GM23338 (cell line): ENCODE measurements around the gene SH2D4B. TPM values are rescaled to one million over a fixed set of nuclear protein-coding genes. Genes with fewer than 3 reads are reported as not detected.

Experiments
- ATAC-seq: fragments of 200-7000 bp; cut with Tn5 transposase; 3 replicates; pipeline ENCODE4 v1.9.1; 2020
- DNase-seq: peaks from one replicate; pipeline ENCODE4 v3.0.0-alpha.2; 2015; ENCODE audit warnings: low spot score
- H2AFZ ChIP-seq: fragments of 200-600 bp; sonication (generic); 2 replicates; pipeline ENCODE4 v1.8.0; 2016; ENCODE audit warnings: antibody characterized with exemption, mild to moderate bottlenecking, moderate library complexity
- H3F3A ChIP-seq: fragments of 200-600 bp; sonication (generic); replicated peaks from 2 replicates; pipeline ENCODE4 v1.8.0; 2017; ENCODE audit warnings: antibody characterized with exemption, mixed run types, low read depth
- H3K27ac ChIP-seq: fragments of 200-600 bp; sonication (generic); 2 replicates; pipeline ENCODE4 v1.6.1; 2016; ENCODE audit warnings: low read depth
- H3K27me3 ChIP-seq: fragments of 200-600 bp; sonication (generic); 2 replicates; pipeline ENCODE4 v1.8.0; 2016; ENCODE audit warnings: mild to moderate bottlenecking, mixed run types, moderate library complexity; ENCODE audit not compliant: insufficient read depth
- H3K36me3 ChIP-seq: fragments of 200-600 bp; sonication (generic); 2 replicates; pipeline ENCODE4 v1.8.0; 2016; ENCODE audit warnings: mild to moderate bottlenecking; ENCODE audit not compliant: insufficient read depth
- H3K4me1 ChIP-seq: fragments of 200-600 bp; sonication (generic); 2 replicates; pipeline ENCODE4 v1.8.0; 2016; ENCODE audit warnings: mild to moderate bottlenecking, moderate library complexity; ENCODE audit not compliant: insufficient read depth
- H3K4me2 ChIP-seq: fragments of 200-600 bp; sonication (generic); 2 replicates; pipeline ENCODE4 v1.7.1; 2017; ENCODE audit warnings: mixed run types
- H3K4me3 ChIP-seq: fragments of 200-600 bp; sonication (generic); 2 replicates; pipeline ENCODE4 v1.6.1; 2016; ENCODE audit warnings: mixed run types
- H3K79me2 ChIP-seq: fragments of 200-600 bp; sonication (generic); replicated peaks from 2 replicates; pipeline ENCODE4 v1.8.0; 2017; ENCODE audit warnings: mild to moderate bottlenecking; ENCODE audit not compliant: insufficient read depth
- H3K9me2 ChIP-seq: fragments of 200-600 bp; sonication (generic); 2 replicates; pipeline ENCODE4 v1.8.0; 2017; ENCODE audit not compliant: insufficient read depth
- H4K20me1 ChIP-seq: fragments of 200-600 bp; sonication (generic); replicated peaks from 2 replicates; pipeline ENCODE4 v1.8.0; 2017; ENCODE audit warnings: mild to moderate bottlenecking; ENCODE audit not compliant: insufficient read depth
- H3K27ac Mint-ChIP-seq: 2 replicates; pipeline ENCODE4 v1.8.0; 2020; ENCODE audit warnings: inconsistent platforms, mild to moderate bottlenecking, moderate library complexity, mixed read lengths
- H3K27me3 Mint-ChIP-seq: 3 replicates; pipeline ENCODE4 v1.8.0; 2022; ENCODE audit warnings: low read depth, mild to moderate bottlenecking, moderate library complexity, mixed read lengths, inconsistent platforms; ENCODE audit not compliant: insufficient read depth, poor library complexity
- H3K36me3 Mint-ChIP-seq: 3 replicates; pipeline ENCODE4 v1.8.0; 2021; ENCODE audit warnings: low read depth, mild to moderate bottlenecking, inconsistent platforms, moderate library complexity, mixed read lengths
- H3K4me1 Mint-ChIP-seq: 3 replicates; pipeline ENCODE4 v1.8.0; 2020; ENCODE audit warnings: mild to moderate bottlenecking, inconsistent platforms, mixed read lengths
- H3K4me3 Mint-ChIP-seq: 3 replicates; pipeline ENCODE4 v1.8.0; 2021; ENCODE audit warnings: moderate library complexity, mild to moderate bottlenecking, inconsistent platforms, mixed read lengths
- H3K9me3 Mint-ChIP-seq: 3 replicates; pipeline ENCODE4 v1.8.0; 2020; ENCODE audit warnings: moderate library complexity, mild to moderate bottlenecking, inconsistent platforms, mixed read lengths
- CREB1 ChIP-seq: fragments of 250-450 bp; sonication (Bioruptor Pico); IDR thresholded peaks from 2 replicates; pipeline ENCODE4 v1.5.0; 2020; ENCODE audit warnings: low read depth, mild to moderate bottlenecking, moderate library complexity
- EZH2 ChIP-seq: fragments of 200-600 bp; sonication (generic); IDR thresholded peaks from one replicate; pipeline ENCODE4 v1.8.0; 2017; ENCODE audit warnings: antibody characterized with exemption, mild to moderate bottlenecking, low read depth; ENCODE audit not compliant: unreplicated experiment
- EZH2phosphoT487 ChIP-seq: fragments of 200-600 bp; sonication (generic); IDR thresholded peaks from one replicate; pipeline ENCODE4 v1.8.1; 2018; ENCODE audit warnings: antibody characterized with exemption; ENCODE audit not compliant: unreplicated experiment
- JUNB ChIP-seq: IDR thresholded peaks from one replicate; pipeline ENCODE4 v1.6.1; 2016; ENCODE audit warnings: antibody characterized with exemption; ENCODE audit not compliant: unreplicated experiment
- POLR2AphosphoS5 ChIP-seq: IDR thresholded peaks from 2 replicates; pipeline ENCODE4 v1.6.1; 2016; ENCODE audit warnings: antibody characterized with exemption, low read depth
- ZNF114 ChIP-seq: fragments of 250-450 bp; sonication (Bioruptor Pico); IDR thresholded peaks from 2 replicates; pipeline ENCODE4 v1.5.0; 2020; ENCODE audit warnings: mild to moderate bottlenecking, moderate library complexity
- ZNF331 ChIP-seq: fragments of 250-450 bp; sonication (Bioruptor Pico); IDR thresholded peaks from 2 replicates; pipeline ENCODE4 v1.5.0; 2020; ENCODE audit warnings: low read depth, mild to moderate bottlenecking, moderate library complexity
- polyA plus RNA-seq: library from polyadenylated mRNA; unstranded; fragments of >200 nt; fragmentation: Nextera tagmentation; extraction: Ambion mirVana; gene quantifications from 2 replicates; pipeline ENCODE4 v1.2.1, GENCODE V29; 2016
- total RNA-seq: library from RNA; depleted of rRNA; stranded (reverse); fragments of >200 nt; shearing (Covaris generic); gene quantifications from 2 replicates; pipeline ENCODE4 v1.2.3, GENCODE V29; 2014
- TF ChIP-seq, protein P1 (sequence below): IDR thresholded peaks from one replicate; pipeline ENCODE4 v1.6.1; 2018; ENCODE audit warnings: antibody characterized with exemption; ENCODE audit not compliant: unreplicated experiment
- TF ChIP-seq, protein P2 (sequence below), 2 experiments: fragments of 200-600 bp in 1 of 2; sonication (generic) in 1 of 2; conservative IDR thresholded peaks; 2 replicates each; pipeline versions ENCODE4 v1.5.1 to v1.6.1; 2016 to 2017; ENCODE audit warnings: antibody characterized with exemption in 2 of 2, low read depth in 2 of 2, mild to moderate bottlenecking in 2 of 2, moderate library complexity in 1 of 2
- TF ChIP-seq, protein P3 (sequence below): fragments of 250-450 bp; sonication (Bioruptor Pico); IDR thresholded peaks from 2 replicates; pipeline ENCODE4 v1.5.0; 2020; ENCODE audit warnings: mild to moderate bottlenecking, moderate library complexity
- TF ChIP-seq, protein P4 (sequence below): IDR thresholded peaks from 2 replicates; pipeline ENCODE4 v1.6.1; 2016; ENCODE audit warnings: antibody characterized with exemption

The SH2D4B gene
- total and polyA plus RNA-seq, 2 experiments from 2014 or later: 0.08 TPM; not detected in 1

DNA sequence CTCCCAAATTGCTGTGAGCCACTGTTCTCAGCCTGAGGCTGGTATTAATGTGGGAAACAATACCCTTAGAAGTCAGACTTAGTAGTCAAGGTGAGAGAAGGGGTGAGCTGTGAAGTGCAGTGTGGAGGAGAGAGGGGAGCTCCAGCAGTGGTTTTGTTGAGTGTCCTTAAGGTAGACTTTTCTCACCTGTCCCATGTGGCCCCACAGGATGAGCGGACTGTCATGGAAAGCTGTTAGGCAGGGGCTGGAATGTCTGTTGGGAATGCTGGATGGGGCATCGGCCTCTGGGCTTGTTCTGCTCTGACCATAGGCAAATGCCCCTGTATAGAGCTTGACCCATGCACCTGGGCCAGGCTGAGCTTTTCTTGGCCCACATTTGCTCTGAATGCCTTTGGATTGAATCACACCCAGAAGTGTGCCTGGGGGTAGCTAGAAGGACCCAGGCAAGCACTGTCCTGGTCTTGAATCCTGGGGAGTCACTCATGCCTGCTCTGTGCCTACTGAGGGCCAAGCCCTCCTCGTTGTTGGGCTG, 36.3 kb upstream of the SH2D4B start:
- peaks cover 21% of the 10 kb centered on the region for H4K20me1 ChIP-seq
- no peak overlapping the region for H2AFZ ChIP-seq
- H3K79me2 ChIP-seq: peaks cover 71% of the 10 kb centered on the region
- no peak overlapping the region for H3K27ac ChIP-seq
- ATAC-seq (no peak), DNase-seq (no peak)
- Mint-ChIP-seq H3K9me3 (no peaks in the 10 kb centered on the region; the same call in 2 of the 3 replicates), H3K27ac (no peak overlapping the region), H3K36me3 (0 out of 3 replicates have a peak, but pooled peaks cover 5% of the 10 kb centered on the region), H3K4me1 (peaks cover 58% of the 10 kb centered on the region), H3K4me3 (no peak overlapping the region), H3K27me3 (peaks cover 10% of the 10 kb centered on the region)
- peaks cover 13% of the 10 kb centered on the region; the same call in 1 of the 2 replicates for H3K4me1 ChIP-seq
- H3K27me3 ChIP-seq: no peaks in the 10 kb centered on the region
- no peak overlapping the region for H3K4me2 ChIP-seq
- no peaks in the 10 kb centered on the region for H3F3A ChIP-seq
- H3K36me3 ChIP-seq: no peaks in the 10 kb centered on the region
- TF ChIP-seq ZNF331 (no peak), JUNB (no peak), EZH2phosphoT487 (no peak), CREB1 (no peak), ZNF114 (CRISPR knock-in tag) (no peak), POLR2AphosphoS5 (no peak), EZH2 (no peak)
- TF ChIP-seq, protein P1, sequence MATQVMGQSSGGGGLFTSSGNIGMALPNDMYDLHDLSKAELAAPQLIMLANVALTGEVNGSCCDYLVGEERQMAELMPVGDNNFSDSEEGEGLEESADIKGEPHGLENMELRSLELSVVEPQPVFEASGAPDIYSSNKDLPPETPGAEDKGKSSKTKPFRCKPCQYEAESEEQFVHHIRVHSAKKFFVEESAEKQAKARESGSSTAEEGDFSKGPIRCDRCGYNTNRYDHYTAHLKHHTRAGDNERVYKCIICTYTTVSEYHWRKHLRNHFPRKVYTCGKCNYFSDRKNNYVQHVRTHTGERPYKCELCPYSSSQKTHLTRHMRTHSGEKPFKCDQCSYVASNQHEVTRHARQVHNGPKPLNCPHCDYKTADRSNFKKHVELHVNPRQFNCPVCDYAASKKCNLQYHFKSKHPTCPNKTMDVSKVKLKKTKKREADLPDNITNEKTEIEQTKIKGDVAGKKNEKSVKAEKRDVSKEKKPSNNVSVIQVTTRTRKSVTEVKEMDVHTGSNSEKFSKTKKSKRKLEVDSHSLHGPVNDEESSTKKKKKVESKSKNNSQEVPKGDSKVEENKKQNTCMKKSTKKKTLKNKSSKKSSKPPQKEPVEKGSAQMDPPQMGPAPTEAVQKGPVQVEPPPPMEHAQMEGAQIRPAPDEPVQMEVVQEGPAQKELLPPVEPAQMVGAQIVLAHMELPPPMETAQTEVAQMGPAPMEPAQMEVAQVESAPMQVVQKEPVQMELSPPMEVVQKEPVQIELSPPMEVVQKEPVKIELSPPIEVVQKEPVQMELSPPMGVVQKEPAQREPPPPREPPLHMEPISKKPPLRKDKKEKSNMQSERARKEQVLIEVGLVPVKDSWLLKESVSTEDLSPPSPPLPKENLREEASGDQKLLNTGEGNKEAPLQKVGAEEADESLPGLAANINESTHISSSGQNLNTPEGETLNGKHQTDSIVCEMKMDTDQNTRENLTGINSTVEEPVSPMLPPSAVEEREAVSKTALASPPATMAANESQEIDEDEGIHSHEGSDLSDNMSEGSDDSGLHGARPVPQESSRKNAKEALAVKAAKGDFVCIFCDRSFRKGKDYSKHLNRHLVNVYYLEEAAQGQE: no peak
- TF ChIP-seq, protein P2, sequence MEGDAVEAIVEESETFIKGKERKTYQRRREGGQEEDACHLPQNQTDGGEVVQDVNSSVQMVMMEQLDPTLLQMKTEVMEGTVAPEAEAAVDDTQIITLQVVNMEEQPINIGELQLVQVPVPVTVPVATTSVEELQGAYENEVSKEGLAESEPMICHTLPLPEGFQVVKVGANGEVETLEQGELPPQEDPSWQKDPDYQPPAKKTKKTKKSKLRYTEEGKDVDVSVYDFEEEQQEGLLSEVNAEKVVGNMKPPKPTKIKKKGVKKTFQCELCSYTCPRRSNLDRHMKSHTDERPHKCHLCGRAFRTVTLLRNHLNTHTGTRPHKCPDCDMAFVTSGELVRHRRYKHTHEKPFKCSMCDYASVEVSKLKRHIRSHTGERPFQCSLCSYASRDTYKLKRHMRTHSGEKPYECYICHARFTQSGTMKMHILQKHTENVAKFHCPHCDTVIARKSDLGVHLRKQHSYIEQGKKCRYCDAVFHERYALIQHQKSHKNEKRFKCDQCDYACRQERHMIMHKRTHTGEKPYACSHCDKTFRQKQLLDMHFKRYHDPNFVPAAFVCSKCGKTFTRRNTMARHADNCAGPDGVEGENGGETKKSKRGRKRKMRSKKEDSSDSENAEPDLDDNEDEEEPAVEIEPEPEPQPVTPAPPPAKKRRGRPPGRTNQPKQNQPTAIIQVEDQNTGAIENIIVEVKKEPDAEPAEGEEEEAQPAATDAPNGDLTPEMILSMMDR (conservative IDR thresholded peaks at IDR 0.05; ENCODE audit: low read depth in 2 of 2): no peak
- TF ChIP-seq, protein P3, sequence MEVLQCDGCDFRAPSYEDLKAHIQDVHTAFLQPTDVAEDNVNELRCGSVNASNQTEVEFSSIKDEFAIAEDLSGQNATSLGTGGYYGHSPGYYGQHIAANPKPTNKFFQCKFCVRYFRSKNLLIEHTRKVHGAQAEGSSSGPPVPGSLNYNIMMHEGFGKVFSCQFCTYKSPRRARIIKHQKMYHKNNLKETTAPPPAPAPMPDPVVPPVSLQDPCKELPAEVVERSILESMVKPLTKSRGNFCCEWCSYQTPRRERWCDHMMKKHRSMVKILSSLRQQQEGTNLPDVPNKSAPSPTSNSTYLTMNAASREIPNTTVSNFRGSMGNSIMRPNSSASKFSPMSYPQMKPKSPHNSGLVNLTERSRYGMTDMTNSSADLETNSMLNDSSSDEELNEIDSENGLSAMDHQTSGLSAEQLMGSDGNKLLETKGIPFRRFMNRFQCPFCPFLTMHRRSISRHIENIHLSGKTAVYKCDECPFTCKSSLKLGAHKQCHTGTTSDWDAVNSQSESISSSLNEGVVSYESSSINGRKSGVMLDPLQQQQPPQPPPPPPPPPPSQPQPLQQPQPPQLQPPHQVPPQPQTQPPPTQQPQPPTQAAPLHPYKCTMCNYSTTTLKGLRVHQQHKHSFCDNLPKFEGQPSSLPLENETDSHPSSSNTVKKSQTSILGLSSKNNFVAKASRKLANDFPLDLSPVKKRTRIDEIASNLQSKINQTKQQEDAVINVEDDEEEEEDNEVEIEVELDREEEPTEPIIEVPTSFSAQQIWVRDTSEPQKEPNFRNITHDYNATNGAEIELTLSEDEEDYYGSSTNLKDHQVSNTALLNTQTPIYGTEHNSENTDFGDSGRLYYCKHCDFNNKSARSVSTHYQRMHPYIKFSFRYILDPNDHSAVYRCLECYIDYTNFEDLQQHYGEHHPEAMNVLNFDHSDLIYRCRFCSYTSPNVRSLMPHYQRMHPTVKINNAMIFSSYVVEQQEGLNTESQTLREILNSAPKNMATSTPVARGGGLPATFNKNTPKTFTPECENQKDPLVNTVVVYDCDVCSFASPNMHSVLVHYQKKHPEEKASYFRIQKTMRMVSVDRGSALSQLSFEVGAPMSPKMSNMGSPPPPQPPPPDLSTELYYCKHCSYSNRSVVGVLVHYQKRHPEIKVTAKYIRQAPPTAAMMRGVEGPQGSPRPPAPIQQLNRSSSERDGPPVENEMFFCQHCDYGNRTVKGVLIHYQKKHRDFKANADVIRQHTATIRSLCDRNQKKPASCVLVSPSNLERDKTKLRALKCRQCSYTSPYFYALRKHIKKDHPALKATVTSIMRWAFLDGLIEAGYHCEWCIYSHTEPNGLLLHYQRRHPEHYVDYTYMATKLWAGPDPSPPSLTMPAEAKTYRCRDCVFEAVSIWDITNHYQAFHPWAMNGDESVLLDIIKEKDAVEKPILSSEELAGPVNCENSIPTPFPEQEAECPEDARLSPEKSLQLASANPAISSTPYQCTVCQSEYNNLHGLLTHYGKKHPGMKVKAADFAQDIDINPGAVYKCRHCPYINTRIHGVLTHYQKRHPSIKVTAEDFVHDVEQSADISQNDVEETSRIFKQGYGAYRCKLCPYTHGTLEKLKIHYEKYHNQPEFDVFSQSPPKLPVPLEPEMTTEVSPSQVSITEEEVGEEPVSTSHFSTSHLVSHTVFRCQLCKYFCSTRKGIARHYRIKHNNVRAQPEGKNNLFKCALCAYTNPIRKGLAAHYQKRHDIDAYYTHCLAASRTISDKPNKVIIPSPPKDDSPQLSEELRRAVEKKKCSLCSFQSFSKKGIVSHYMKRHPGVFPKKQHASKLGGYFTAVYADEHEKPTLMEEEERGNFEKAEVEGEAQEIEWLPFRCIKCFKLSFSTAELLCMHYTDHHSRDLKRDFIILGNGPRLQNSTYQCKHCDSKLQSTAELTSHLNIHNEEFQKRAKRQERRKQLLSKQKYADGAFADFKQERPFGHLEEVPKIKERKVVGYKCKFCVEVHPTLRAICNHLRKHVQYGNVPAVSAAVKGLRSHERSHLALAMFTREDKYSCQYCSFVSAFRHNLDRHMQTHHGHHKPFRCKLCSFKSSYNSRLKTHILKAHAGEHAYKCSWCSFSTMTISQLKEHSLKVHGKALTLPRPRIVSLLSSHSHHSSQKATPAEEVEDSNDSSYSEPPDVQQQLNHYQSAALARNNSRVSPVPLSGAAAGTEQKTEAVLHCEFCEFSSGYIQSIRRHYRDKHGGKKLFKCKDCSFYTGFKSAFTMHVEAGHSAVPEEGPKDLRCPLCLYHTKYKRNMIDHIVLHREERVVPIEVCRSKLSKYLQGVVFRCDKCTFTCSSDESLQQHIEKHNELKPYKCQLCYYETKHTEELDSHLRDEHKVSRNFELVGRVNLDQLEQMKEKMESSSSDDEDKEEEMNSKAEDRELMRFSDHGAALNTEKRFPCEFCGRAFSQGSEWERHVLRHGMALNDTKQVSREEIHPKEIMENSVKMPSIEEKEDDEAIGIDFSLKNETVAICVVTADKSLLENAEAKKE: no peak
- TF ChIP-seq, protein P4, sequence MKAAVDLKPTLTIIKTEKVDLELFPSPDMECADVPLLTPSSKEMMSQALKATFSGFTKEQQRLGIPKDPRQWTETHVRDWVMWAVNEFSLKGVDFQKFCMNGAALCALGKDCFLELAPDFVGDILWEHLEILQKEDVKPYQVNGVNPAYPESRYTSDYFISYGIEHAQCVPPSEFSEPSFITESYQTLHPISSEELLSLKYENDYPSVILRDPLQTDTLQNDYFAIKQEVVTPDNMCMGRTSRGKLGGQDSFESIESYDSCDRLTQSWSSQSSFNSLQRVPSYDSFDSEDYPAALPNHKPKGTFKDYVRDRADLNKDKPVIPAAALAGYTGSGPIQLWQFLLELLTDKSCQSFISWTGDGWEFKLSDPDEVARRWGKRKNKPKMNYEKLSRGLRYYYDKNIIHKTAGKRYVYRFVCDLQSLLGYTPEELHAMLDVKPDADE: no peak
- H3K9me2 ChIP-seq: no peaks in the 10 kb centered on the region
- H3K4me3 ChIP-seq: no peak overlapping the region
